ENCODE measurements around the gene RSBN1L.
A peak's percentile ranks its signal among the peaks of the same experiment; 100 is the strongest.

GRCh38 chr7:77759294-77759889 lies 63.1 kb downstream of the RSBN1L start:
- TF ChIP-seq CTCF (IDR thresholded peaks at IDR 0.05) (peak; percentile 52 to 89 (median 77)), POLR2A (IDR thresholded peaks at IDR 0.05) (no peak)

Measured in thyroid gland (tissue), 4 donors.